ES-I3 (cell line): ENCODE data around the gene SCO2.
"Not testable (repeated sequence)": the region's sequence is repeated elsewhere in the genome, so short reads cannot be mapped to it uniquely, and the experiment has no call there.

Source experiments
- H3K36me3 ChIP-seq: 2 replicates; pipeline ENCODE4 v1.6.1; 2013; ENCODE audit warnings: mild to moderate bottlenecking, low read length, control low read depth, moderate library complexity; ENCODE audit not compliant: insufficient read depth
- H3K4me1 ChIP-seq: 2 replicates; pipeline ENCODE4 v1.6.1; 2013; ENCODE audit warnings: mild to moderate bottlenecking, control low read depth, low read length; ENCODE audit not compliant: insufficient read depth
- H3K9ac ChIP-seq: 2 replicates; pipeline ENCODE4 v1.6.1; 2013; ENCODE audit warnings: low read depth, mild to moderate bottlenecking, low read length, moderate library complexity
- H3K9me3 ChIP-seq: 2 replicates; pipeline ENCODE4 v1.6.1; 2013; ENCODE audit warnings: mild to moderate bottlenecking, low read length, moderate library complexity; ENCODE audit not compliant: control insufficient read depth, insufficient read depth

The SCO2 gene

GRCh38 chr22:50545522-50546325 lies 20.3 kb upstream of the SCO2 start, which contains the start of gene KLHDC7B:
TSS of gene KLHDC7B (plus strand) at chr22:50545899. CDS start at chr22:50546244, 345 bp downstream.
- Histone ChIP-seq H3K36me3 (no peaks in the 10 kb centered on the region), H3K4me1 (no peaks in the 10 kb centered on the region), H3K9me3 (no peaks in the 10 kb centered on the region), H3K9ac (no peak within 1 kb of the TSS)

DNA sequence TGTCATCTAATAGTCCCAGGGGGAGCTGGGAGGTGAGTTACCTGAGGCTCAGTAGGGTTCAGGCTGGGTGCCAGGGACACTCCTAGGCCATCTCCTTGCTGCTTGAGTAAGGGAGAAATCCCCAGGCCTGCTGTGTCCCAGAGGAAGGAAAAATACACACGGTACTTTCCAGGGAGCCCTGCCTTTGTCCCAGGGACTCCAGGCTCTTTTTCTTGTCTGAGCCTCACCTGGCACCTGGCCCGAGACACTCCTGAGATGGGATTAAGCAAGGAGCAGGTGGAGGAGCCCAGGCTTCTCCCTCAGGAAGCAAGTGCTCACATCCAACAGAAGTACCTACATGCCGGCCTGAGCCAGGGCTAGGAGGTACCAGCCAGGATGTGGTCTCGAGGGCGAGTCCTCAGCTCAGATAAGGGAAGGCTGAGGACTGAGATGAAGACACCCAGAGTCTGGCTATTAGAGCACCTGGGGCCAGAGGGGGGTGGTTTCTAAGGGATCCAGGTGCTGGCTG lies 19.4 kb upstream of the SCO2 start:
- Histone ChIP-seq H3K36me3 (no peaks in the 10 kb centered on the region), H3K9ac (no peak overlapping the region), H3K9me3 (no peaks in the 10 kb centered on the region), H3K4me1 (no peaks in the 10 kb centered on the region)

GRCh38 chr22:50544078-50544745 lies 18.8 kb upstream of the SCO2 start:
- H3K9me3 ChIP-seq, result no peaks in the 10 kb centered on the region
- H3K4me1 ChIP-seq, result no peaks in the 10 kb centered on the region
- peak overlapping the region; percentile 53; the same call in 1 of the 2 replicates for H3K9ac ChIP-seq
- no peaks in the 10 kb centered on the region for H3K36me3 ChIP-seq

GRCh38 chr22:50542416-50542927 lies 17.1 kb upstream of the SCO2 start:
- H3K4me1 ChIP-seq, result no peaks in the 10 kb centered on the region
- no peak overlapping the region for H3K9ac ChIP-seq
- H3K36me3 ChIP-seq, result no peaks in the 10 kb centered on the region
- no peaks in the 10 kb centered on the region; the same call in 1 of the 2 replicates for H3K9me3 ChIP-seq

DNA sequence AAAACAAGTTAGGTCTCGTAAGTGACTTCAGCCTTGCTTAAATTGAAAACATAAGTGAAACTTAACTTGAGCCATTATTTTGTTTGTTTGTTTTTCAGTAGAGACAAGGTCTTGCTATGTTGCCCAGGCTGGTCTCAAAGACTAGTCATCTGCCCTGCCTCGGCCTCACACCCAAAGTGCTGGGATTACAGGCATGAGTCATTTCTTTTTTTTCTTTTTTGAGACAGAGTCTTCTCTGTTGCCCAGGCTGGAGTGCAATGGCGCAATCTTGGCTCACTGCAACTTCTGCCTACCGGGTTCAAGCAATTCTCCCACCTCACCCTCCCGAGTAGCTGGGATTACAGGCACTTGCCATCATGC lies 16.2 kb upstream of the SCO2 start:
- H3K9me3 ChIP-seq, H3K4me1 ChIP-seq, H3K9ac ChIP-seq, H3K36me3 ChIP-seq: not testable (repeated sequence)

DNA sequence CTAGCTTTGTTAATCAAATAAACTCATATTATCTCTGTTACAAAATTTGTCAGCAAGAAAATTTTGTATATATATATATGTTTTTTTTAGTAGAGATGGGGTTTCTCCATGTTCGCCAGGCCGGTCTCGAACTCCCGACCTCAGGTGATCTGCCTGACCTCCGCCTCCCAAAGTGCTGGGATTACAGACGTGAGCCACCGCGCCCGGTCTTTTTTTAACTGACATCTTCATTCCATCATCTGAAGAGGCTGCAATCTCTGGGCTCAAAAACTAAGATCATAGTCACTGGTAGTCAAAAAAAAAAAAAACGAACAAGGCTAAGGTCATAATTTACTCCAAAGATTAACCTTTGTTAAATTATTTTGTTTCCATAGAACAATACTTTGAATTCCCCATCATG lies 15.0 kb upstream of the SCO2 start:
- Histone ChIP-seq H3K4me1 (no peaks in the 10 kb centered on the region), H3K9ac (no peak overlapping the region), H3K9me3 (no peaks in the 10 kb centered on the region; the same call in 1 of the 2 replicates), H3K36me3 (no peaks in the 10 kb centered on the region)

GRCh38 chr22:50537765-50538164 lies 12.4 kb upstream of the SCO2 start:
- Histone ChIP-seq H3K36me3 (no peaks in the 10 kb centered on the region), H3K9me3 (no peaks in the 10 kb centered on the region; the same call in 1 of the 2 replicates), H3K4me1 (no peaks in the 10 kb centered on the region), H3K9ac (no peak overlapping the region)

DNA sequence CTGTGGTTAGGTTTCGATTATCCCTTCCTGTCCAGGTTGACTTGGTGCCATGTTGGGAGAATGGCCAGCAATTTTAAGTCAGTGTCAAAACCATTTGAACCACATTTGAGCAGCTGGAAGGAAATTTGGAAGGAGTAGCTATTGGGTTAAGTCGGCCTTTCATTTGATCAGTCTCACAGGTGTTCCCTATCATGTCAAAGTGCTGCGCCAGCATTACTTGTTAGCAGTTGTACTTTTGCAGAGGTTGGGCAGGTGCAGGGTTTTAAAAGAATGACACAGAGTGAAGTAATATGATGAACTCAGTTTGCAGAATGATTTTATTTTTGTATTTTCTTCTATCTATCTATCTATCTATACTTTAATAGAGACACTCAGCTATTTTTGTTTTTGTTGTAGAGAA lies 10.8 kb upstream of the SCO2 start:
- Histone ChIP-seq H3K4me1 (no peaks in the 10 kb centered on the region), H3K9ac (no peak overlapping the region), H3K36me3 (no peaks in the 10 kb centered on the region), H3K9me3 (no peaks in the 10 kb centered on the region; the same call in 1 of the 2 replicates)

DNA sequence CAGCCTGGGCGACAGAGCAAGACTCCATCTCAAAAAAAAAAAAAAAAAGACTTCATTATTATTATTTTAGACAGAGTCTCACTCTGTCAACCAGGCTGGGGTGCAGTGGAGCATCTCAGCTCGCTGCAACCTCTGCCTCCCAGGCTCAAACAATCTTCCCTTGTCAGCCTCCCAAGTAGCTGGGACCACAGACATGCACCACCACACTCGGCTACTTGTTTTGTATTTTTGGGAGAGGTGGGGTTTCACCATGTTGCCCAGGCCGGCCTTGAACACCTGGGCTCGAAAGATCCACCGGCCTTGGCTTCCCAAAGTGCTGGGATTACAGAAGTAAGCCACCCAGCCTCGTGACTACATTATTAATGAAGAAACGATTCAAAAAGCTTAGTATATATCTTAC lies 9.7 kb upstream of the SCO2 start:
- Histone ChIP-seq H3K9me3 (no peaks in the 10 kb centered on the region; the same call in 1 of the 2 replicates), H3K4me1 (no peaks in the 10 kb centered on the region), H3K9ac (no peak overlapping the region), H3K36me3 (no peaks in the 10 kb centered on the region)

GRCh38 chr22:50533856-50534711 lies 8.7 kb upstream of the SCO2 start:
- not testable (repeated sequence) for H3K4me1 ChIP-seq

DNA sequence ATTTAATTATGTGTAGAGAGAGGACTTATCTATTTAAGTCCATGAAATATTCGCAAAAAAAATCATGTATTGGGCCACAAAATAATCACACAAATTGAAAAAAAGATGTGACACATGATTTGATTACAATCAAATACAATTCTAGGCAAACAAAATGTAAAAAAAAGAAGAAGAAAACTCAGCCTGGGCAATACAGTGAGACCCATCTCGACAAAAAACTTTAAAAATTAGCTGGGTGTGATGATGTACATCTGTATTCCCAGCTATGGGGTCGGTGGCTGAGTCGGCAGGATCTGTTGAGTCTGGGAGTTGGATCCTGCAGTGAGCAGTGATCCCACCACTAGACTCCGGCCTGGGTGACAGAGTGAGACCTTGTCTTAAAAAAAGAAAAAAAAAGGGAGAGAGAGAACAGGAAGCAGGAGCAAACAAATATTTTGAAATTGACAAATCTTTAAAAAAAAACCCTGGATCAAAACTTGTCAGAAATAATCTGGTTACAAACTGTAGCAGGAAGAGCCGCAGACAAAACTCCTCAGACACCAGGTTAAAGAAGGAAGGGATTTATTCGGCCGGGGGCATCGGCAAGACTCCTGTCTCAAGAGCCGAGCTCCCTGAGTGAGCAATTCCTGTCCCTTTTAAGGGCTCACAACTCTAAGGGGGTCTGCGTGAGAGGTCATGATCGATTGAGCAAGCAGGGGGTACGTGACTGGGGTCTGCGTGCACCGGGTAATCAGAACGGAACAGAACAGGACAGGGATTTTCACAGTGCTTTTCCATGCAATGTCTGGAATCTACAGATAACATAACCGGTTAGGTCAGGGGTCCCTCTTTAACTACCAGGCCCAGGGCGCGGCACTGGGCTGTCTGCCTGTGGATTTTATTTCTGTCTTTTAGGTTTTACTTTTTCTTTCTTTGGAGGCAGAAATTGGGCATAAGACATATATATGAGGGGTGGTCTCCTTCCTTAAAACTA lies 7.7 kb upstream of the SCO2 start:
- Histone ChIP-seq H3K9me3 (no peaks in the 10 kb centered on the region), H3K36me3 (no peaks in the 10 kb centered on the region), H3K9ac (no peak overlapping the region), H3K4me1 (no peaks in the 10 kb centered on the region)

More at GRCh38 chr22:50533856-50534711, 8.7 kb upstream of the SCO2 start:
- not testable (repeated sequence) for H3K9me3 ChIP-seq, H3K36me3 ChIP-seq, H3K9ac ChIP-seq

- H3K9me3 ChIP-seq, result no peaks in the 10 kb centered on the region
- peak overlapping the region; percentile 66; the same call in 1 of the 2 replicates for H3K9ac ChIP-seq
- H3K36me3 ChIP-seq, result no peaks in the 10 kb centered on the region
- H3K4me1 ChIP-seq, result no peaks in the 10 kb centered on the region
Observed at GRCh38 chr22:50531962-50532674, 6.7 kb upstream of the SCO2 start.

GRCh38 chr22:50531546-50531961 lies 6.2 kb upstream of the SCO2 start:
- Histone ChIP-seq H3K36me3 (no peaks in the 10 kb centered on the region), H3K4me1 (no peaks in the 10 kb centered on the region), H3K9me3 (no peaks in the 10 kb centered on the region), H3K9ac (peak overlapping the region; percentile 66)
